IPS-NIHi7 (cell line): ENCODE data around the gene KPNA2.
"Not testable (repeated sequence)": the region's sequence is repeated elsewhere in the genome, so short reads cannot be mapped to it uniquely, and the experiment has no call there.

Source experiments
- DNase-seq: peaks from one replicate; pipeline ENCODE4 v3.0.0; 2012; ENCODE audit warnings: mixed read lengths; ENCODE audit errors: extremely low spot score

The KPNA2 gene

DNA sequence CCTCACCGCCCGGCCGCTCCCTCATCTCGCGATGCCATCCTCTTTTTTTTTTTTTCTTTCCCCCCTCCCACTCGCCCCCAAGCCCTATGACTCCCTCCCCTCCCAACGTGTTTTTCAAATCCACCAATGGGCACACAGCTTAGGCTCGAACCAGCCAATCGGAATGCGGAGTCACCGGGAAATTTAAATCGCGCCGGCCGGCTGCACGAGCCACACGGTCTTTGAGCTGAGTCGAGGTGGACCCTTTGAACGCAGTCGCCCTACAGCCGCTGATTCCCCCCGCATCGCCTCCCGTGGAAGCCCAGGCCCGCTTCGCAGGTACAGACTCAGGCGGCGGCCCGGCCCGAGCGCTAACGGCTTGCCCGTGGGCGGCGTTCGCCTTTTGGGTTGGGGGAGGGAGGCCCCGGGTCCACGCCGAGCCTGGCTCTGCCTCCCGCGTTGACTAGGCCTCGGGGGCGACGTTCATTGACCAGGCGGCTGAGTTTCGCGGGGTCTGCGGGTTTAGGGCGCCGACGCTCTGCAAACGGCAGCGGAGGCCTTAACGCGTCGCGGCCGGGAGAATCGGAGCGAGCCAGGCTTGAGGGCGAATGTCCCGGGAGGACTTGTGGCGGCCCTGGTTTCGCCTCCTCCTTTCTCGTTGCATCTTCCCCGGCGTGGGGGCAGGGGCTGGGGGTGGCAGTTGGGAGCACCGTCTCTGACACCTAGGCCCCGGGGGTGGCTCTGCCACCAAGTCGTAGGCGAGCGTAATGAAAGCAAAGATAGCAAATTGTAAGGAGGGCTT, at the start of gene KPNA2:
Gene KPNA2 (plus strand): TSS at position 213 of the 781 bp plus-strand sequence. CDS start 1,398 bp downstream, outside the sequence.
- DNase-seq: peak; percentile 96

GRCh38 chr17:67990909-67991308, 44.6 kb upstream of the KPNA2 start:
- no peak for DNase-seq

DNA sequence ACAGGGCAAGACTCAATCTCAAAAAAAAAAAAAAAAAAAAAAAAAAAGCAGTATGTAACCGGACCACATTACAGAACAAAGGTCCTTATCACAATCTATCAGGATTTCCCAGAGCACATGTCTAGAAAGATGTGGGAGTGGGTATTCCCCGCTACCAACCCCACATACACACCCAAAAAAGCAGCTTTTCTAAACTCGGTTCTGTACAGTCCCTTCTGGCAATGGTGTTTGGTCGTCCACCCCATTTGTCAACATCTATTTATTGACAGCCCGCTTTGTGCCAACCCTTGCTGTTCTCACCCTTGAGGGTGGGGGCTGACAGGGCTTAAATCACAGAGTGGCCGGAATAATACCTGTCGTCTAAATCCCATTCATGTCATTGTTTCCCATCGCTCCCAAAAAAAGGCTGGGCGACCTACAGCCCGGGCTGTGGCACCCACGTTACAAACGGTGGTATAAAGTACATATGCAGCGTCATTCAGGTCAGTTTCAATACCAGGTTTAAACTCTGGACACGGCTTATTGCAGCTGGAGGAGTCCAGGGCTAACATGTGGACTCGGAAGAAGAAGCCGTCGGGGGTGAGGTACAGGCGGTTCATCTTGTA, 42.9 kb upstream of the KPNA2 start:
- no peak for DNase-seq

- peak; percentile 81 for DNase-seq
Measured at GRCh38 chr17:67993153-67993997, 42.2 kb upstream of the KPNA2 start.

DNA sequence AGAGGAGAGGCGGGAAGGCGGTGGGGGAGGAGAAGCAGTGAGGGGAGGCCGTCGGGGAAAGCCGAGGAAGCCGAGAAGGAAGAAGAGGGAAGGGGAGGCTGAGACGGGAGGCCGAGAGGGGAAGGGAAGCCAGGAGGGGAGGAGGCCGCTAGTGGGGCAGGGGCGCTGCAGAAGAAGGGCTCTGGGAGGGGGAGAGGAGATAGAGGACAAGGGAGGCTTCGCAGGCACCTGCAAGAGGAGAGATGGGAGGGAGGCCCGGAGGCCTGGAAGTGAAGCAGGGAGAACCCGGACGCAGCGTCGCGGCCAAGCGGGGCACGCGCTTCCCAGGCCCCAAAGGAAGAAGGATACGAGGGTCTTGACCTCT, 41.6 kb upstream of the KPNA2 start:
- no peak for DNase-seq

DNA sequence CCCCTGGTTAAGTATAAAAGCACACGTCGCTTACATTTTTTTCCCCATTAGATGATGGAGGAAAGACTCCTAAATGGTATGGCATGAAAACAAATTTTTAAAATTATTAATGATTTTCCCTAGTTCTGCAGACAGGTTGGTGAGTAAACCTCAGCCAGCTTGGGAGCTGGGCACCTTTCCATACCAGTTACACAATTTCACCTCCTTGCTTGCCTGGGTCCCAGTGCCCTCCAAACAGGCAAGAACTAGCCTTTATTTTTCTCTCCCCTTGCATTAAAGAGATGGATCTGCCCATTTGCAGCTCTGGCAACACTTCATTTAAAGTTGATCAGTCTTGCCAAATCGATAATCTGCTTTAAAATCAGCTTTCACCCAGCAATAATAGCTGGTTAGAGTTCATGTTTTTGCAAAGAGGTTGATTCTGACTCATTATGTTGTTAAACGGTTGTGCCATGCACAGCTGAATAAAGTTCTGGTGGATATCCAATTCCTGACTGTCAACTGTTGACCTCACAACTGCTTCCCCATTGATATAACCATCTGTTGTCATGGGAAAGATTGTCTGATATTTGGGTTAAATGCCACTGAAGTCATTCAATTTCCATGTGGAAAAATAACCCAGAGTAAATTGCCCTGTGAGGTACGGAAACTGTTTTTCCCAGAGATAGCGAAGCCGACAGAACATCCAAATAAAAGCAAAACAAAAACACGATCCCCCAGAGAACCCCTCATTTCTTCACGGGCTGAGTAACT, 40.5 kb upstream of the KPNA2 start:
- no peak for DNase-seq

- no peak for DNase-seq
Measured at GRCh38 chr17:67995570-67996263, 39.8 kb upstream of the KPNA2 start.

DNA sequence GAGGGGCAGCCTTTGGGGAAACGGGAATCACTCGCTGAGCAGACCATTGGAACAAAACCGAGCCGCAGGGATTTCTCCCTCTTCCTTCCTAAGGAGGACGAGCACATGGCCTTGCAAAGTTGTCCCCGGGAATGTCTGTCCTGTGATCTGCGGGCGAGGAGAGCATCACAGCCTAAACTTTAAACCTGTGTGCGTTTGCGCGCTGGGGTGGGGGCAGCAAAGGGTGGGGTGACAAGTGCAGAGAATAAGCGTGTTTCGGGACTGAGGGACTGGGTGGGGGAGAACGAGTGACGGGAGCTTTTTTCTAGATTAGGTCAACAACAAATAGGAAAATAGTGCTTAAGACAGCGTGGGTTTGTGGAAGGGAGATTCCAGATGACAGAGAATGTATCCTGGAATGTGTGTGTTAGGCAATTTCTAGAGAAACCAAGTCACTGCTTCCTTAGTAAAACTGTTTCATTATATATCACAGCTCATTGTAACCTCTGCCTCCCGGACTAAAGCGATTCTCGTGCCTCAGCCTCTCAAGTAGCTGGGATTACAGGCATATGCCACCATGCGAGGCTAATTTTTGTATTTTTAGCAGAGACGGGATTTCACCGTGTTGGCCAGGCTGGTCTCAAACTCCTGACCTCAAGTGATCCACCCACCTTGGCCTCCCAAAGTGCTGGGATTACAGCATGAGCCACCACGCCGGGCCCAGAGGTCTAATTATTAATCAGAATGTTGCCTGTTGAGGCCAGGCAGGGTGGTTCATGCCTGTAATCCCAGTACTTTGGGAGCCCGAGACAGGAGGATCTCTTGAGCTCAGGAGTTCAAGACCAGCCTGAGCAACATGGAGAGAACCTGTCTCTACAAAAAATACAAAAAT, 39.0 kb upstream of the KPNA2 start, which contains the start of gene C17orf58:
Gene C17orf58 (minus strand): TSS at position 169 of the 871 bp plus-strand sequence. CDS start 271 bp downstream, outside the sequence.
- DNase-seq: not testable (repeated sequence)

- no peak for DNase-seq
Measured at GRCh38 chr17:67998466-67998865, 37.1 kb upstream of the KPNA2 start.

DNA sequence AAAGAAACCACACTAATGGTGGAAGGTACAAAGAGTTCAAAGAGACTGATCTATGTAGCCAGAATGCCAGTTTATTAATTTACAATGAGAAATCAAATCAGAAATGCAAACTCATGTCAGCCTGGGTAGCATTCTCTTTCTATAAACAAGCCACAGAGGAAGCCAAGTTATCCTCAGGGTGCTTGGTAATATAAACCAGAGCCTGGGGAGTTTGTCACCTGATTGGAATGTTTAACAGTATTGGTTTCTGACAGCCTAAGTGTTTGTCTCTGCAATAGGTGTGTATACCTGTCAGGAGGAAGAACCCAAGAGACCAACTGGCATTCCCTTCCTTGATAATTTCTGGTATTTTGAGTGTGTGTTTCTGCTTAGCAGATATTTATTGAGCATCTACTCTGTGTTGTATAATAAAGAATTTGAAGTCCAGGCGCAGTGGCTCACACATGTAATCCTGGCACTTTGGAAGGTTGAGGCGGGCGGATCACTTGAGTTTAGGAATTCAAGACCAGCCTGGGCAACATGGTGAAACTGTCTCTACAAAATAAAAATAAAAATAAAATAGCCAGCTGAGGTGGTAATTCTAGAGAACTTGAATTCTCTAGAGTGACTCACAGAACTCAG, 36.1 kb upstream of the KPNA2 start:
- DNase-seq: no peak

DNA sequence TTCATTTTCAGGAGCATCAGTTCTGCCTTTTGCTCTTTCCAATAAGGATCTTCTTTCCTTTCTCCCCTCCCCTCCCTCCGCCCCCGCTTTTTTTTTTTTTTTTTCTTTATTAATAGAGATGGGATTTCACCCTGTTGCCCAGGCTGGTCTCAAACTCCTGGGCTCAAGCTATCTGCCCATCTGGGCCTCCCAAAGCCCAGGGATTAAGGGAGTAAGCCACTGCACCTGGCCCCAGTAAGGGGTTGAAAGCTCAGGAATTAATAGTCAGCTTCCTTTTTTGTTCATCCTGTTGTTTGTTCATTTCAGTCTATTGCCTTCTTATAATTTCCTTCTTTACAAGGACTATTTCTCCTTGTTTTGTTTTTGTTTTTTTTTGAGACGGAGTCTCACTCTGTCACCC, 31.3 kb upstream of the KPNA2 start:
- no peak for DNase-seq

DNA sequence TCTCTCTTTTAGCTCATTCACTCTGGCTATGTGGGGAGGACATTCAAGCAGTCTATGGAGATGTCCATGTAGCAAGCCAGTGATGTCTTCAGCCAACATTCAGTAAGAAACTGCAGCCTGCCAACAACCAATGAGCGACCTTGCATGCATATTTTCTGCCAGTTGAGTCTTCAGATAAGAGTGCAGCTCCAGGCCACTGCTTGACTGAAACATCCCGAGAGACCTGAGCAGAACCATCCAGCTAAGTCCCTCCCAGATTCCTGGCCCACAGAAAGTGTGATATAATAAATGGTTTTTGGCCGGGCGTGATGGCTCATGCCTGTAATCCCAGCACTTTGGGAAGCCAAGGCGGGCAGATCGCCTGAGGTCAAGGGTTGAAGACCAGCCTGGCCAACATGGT, 28.7 kb upstream of the KPNA2 start:
- DNase-seq: no peak

GRCh38 chr17:68011199-68011665, 24.3 kb upstream of the KPNA2 start:
- DNase-seq: peak; percentile 76

DNA sequence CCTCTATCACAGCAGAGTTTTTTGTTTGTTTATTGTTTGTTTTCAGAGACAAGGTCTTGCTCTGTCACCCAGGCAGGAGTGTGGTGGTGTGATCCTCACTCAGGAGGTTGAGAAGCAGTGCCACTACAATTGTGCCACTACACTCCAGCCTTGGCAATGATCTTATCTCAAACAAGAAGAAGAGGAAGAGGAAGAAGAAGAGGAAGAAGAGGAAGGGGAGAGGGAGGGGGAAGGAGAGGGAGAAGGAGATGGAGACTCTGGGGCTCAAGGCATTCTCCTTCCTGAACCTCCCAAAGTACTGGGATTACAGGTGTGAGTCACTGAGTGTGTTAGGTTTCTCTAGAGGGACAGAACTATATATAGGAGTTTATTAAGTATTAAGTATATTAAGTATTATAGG, 22.1 kb upstream of the KPNA2 start:
- no peak for DNase-seq

DNA sequence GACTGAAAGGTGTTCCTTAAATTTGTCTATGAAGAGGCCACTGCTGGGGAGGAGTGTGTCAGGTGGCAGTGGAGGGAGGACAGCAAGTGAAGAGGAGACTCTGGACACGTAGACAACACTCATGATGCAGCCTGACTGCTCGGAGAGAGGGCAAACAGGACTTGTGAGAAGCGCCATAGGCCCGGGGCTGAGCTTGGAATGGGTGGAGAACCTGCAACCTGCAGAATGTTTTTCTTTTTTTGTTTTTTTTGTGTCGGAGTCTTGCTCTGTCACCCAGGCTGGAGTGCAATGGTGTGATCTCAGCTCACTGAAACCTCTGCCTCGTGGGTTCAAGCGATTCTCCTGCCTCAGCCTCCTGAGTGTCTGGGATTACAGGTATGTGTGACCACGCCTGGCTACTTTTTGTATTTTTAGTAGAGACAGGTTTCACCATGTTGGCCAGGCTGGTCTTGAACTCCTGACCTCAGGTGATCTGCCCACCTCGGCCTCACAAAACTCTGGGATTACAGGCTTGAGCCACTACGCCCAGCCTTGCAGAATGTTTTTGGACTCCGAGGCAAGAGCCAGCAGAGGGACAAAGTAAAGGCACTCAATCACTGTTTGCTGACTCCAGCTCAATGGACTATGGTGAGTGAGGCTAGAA, 20.3 kb upstream of the KPNA2 start:
- DNase-seq: no peak

DNA sequence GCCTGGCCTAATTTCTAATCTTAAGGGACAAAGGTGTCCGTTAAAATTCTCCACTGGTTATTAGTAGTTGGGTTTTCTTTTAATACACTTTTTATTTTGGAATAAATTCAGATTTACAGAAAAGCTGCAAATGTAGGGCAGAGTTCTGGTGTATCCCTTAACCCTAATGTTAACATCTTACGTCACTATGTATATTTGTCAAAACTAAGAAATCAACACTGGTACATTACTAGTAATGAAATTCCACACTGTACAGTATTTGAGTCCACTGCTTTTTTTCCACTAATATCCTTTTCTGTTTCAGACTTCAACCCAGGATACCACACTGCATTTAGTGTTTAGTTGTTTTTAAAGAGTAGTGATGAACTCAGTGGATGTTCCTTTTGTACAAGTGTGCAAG, 18.7 kb upstream of the KPNA2 start:
- no peak for DNase-seq

DNA sequence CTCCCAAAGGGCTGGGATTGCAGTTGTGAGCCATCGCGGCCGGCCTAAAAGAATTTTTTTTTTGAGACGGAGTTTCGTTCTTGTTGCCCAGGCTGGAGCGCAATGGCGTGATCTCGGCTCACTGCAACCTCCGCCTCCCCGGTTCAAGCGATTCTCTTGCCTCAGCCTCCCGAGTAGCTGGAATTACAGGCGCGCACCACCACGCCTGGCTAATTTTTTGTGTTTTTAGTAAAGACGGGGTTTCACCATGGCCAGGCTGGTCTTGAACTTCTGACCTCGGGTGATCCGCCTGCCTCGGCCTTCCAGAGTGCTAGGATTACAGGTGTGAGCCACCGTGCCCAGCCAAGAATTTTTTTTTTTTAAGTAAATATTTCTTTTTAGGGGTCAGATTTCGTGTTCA, 17.0 kb upstream of the KPNA2 start:
- DNase-seq: not testable (repeated sequence)

GRCh38 chr17:68019336-68019674, 16.2 kb upstream of the KPNA2 start:
- no peak for DNase-seq
